HG03103 (cell line): Measurements from ENCODE around the gene MASP1.

ENCODE experiments used
- ATAC-seq: cut with Tn5 transposase; IDR thresholded peaks from one replicate; pipeline ENCODE4 v1.9.1; 2021; ENCODE audit warnings: low read depth; ENCODE audit not compliant: unreplicated experiment

Gene MASP1, protein sequence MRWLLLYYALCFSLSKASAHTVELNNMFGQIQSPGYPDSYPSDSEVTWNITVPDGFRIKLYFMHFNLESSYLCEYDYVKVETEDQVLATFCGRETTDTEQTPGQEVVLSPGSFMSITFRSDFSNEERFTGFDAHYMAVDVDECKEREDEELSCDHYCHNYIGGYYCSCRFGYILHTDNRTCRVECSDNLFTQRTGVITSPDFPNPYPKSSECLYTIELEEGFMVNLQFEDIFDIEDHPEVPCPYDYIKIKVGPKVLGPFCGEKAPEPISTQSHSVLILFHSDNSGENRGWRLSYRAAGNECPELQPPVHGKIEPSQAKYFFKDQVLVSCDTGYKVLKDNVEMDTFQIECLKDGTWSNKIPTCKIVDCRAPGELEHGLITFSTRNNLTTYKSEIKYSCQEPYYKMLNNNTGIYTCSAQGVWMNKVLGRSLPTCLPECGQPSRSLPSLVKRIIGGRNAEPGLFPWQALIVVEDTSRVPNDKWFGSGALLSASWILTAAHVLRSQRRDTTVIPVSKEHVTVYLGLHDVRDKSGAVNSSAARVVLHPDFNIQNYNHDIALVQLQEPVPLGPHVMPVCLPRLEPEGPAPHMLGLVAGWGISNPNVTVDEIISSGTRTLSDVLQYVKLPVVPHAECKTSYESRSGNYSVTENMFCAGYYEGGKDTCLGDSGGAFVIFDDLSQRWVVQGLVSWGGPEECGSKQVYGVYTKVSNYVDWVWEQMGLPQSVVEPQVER

GRCh38 chr3:187291512-187292132 is at the start of gene MASP1:
TSS of gene MASP1 (minus strand) at chr3:187291737. CDS start at chr3:187291632, 105 bp downstream.
- ATAC-seq, result no peak

DNA sequence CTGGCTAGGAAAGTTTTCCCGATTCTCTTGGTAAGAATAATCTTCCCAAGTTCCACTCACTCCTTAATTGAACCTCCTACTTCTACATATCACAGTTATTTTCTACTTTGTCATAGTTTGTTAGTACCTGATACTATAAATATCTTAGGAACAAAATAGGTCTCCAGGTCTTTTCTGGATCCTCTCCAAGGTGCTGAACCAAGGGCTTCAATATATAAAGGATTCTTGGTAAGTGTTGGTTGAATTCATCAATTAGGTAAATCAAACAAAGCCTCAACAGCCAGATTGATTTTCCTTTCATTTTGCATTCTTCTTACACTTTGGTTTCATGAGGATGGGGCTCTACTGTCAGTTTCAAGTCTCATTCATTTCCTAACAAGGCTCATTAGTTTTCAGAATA is 49.0 kb upstream of the MASP1 start:
- no peak for ATAC-seq

- ATAC-seq, result no peak
These were observed 44.8 kb upstream of the MASP1 start for GRCh38 chr3:187336322-187336721.

GRCh38 chr3:187334904-187335303 is 43.4 kb upstream of the MASP1 start:
- ATAC-seq, result no peak

DNA sequence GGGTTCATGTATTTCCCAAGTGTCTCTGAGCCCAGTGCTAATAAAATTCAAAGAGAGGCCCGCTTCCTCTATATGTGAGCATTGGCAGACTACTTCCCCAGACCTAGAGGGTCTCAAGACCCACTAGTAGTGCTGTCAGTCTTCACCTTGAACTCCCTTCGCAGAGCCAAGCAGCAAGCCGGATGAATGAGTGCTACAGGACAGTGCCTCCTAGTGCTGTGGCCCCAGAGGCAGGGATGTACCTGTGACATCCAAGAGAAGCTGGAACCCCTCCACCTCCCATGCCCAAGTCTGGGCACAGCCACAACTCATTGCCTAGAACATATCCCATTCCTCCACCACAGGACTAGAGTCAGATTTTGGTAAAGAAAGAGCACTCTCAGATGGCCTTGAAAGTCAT is 37.2 kb upstream of the MASP1 start:
- no peak for ATAC-seq

DNA sequence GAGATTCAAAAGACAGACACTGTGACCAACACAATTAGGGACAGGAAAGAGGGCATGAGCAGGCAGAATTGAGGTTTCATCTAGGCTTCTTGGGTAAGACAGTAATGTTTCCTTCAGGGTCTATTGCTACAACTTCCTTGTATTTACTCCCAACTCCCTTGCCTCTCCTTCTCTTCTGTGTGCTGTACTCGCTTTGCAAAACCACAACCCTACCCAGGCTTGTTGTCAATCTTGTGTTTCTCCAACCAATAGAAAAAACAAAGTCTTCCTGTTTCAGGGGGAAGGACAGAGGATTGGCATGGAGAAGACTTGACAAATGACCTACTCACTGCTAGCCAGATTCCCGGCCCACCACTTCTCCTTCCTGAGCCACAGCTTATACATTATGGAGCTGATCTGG is 36.3 kb upstream of the MASP1 start:
- ATAC-seq, result no peak

- no peak for ATAC-seq
These were observed 34.1 kb upstream of the MASP1 start for GRCh38 chr3:187325632-187326031.

DNA sequence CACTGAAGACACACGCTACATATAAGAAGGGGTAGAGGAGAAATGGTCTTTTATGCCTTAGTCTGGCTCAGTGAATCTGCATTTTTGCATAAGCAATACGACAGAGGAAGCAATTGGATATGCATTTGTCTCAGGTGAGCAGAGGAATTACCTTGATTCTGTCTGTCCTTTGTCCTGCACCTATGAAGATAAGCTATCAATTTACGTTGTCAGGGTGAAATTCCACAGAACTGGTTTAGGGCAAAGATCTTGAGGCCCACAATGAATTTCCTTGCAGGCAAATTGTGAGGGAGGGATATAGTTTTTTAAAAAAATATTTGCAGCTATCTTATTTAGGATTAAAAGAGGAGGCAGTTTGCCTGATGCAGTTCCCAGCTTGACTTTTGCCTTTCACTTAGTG is 31.6 kb upstream of the MASP1 start:
- ATAC-seq, result no peak

DNA sequence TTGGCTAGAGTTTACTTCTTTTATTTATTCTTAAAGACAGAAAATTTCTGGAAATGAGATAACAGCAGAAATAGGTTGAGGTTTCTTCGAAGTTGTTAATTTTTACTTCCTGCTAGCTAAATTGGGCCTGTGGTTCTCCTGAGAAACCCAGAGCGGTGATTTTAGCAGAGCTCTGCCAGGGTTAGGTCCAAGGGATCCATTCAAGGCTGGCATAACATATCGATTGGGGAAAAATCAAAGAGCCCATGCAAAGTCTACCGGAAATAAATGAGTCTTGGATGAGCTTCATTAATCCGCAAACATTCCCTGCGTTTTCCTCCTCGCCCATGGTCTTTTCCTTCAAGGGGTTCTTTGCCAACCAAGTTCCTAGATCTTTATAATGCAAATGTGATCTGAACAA is 30.8 kb upstream of the MASP1 start:
- no peak for ATAC-seq

GRCh38 chr3:187321766-187322165 is 30.2 kb upstream of the MASP1 start:
- ATAC-seq, result no peak

- ATAC-seq, result peak; percentile 84
These were observed 28.3 kb upstream of the MASP1 start for GRCh38 chr3:187319699-187320302.

GRCh38 chr3:187318819-187319616 is 27.5 kb upstream of the MASP1 start:
- ATAC-seq, result no peak

- no peak for ATAC-seq
These were observed 24.3 kb upstream of the MASP1 start for GRCh38 chr3:187315872-187316271.

DNA sequence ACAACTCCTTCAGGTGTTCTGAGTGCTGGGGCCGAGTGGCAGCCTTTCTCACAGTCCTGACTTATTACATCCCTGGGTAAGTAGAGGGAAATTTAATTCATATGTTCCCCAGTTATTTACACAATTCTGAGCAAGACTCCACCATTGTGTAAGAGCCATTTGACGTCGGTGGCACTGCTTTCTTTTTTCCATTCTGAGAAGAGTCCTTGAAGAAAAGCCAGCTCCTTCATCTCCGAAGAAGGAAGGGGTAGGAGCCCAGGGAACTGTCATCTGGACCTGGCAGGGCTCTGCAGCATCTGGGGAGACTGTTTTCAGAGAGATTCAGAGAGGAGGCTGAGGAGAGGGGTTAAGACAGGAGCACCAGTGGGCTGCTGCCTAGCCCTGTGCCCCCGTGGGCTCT is 22.6 kb upstream of the MASP1 start:
- ATAC-seq, result no peak

- no peak for ATAC-seq
These were observed 19.5 kb upstream of the MASP1 start for GRCh38 chr3:187310954-187311470.

GRCh38 chr3:187310226-187310625 is 18.7 kb upstream of the MASP1 start:
- no peak for ATAC-seq

- ATAC-seq, result no peak
These were observed 14.3 kb upstream of the MASP1 start for GRCh38 chr3:187305881-187306280.

- ATAC-seq, result no peak
These were observed 8.1 kb upstream of the MASP1 start for GRCh38 chr3:187299611-187300010.

DNA sequence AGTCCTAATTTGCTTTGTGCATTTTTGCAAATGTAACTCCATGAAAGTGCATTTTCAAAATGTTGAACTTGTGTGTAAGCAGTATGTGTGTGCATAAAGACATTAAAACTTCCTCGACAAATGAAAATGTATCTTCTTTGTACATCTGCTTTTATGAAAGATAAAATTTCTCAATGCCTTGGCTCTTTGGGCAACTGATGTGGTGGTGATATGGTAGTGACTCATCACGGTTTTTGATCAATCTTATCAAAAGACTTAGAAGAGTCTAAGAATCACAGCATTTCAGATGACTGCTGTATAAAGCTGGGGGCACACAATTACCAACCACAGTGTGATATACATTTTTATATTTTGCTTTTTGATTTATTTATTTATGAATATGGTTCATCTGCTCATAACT is 5.4 kb upstream of the MASP1 start:
- ATAC-seq, result no peak

GRCh38 chr3:187296058-187296457 is 4.5 kb upstream of the MASP1 start:
- no peak for ATAC-seq
